GM21447 (cell line): Measurements from ENCODE around the gene UGT1A3.

Experiments used
- ATAC-seq: cut with Tn5 transposase; IDR thresholded peaks from one replicate; pipeline ENCODE4 v1.9.1; 2021; ENCODE audit not compliant: unreplicated experiment

The UGT1A3 gene

DNA sequence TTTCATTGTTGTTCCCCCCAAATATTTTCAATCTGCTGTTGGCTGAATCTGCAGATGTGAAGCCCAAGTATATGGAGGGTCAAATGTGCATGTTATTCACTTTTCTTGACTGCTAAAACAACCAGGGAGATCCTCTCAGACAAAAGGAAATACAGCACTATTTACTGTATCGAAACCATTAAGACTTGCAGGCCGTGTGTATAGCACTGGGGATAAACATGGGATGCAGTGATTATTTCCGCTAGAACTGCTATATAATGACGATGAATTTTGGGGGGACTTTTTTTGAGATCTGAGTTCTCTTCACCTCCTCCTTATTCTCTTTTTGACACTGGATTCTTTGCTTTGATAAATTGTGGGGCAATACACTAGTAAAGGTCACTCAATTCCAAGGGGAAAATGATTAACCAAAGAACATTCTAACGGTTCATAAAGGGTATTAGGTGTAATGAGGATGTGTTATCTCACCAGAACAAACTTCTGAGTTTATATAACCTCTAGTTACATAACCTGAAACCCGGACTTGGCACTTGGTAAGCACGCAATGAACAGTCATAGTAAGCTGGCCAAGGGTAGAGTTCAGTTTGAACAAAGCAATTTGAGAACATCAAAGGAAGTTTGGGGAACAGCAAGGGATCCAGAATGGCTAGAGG lies 27.7 kb downstream of the UGT1A3 start:
- no peak for ATAC-seq

DNA sequence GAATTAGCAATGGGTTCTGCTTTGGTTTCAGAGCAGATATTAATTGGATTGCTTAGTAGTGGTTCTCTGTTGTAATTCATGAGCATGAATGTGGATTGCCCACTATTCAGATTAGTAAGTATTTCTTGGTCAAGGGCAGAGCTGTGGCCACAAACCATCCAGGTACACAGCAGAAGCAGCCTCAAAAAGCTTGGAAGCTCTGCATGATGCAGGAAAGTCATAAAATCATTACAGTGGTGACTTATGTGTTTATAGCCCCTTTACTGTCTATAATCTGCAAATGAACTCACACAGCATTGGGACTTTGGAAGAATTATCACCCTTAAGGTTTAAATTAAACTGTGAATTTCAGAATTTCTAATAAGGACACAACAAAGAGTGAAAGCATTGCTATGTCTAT lies 29.3 kb downstream of the UGT1A3 start:
- no peak for ATAC-seq

DNA sequence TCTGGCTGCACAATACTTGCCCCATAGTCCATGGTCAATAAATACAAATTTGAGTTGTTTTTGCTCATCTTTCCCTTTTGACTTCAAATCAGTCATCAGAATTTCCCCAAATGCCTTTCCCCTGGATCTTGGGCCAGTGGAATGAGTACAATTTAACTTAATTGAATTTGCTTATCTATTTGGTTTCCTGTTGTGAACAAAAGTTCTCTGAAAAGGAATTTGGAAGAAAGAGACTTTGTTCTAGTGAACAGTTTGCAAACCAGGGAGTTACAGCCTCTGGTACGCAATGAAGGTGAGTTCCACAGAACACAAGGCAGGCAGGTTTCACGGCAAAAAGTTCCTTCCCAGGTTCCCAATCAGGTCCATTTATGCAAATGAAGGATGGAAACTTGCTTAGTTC lies 30.0 kb downstream of the UGT1A3 start:
- ATAC-seq, result no peak

DNA sequence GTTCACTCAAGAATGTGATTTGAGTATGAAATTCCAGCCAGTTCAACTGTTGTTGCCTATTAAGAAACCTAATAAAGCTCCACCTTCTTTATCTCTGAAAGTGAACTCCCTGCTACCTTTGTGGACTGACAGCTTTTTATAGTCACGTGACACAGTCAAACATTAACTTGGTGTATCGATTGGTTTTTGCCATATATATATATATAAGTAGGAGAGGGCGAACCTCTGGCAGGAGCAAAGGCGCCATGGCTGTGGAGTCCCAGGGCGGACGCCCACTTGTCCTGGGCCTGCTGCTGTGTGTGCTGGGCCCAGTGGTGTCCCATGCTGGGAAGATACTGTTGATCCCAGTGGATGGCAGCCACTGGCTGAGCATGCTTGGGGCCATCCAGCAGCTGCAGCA lies 31.2 kb downstream of the UGT1A3 start, which contains the start of gene UGT1A1:
UGT1A1 (plus strand) TSS at position 228 of the 400 bp plus-strand sequence; CDS start at position 246, 18 bp downstream.
- no peak for ATAC-seq

DNA sequence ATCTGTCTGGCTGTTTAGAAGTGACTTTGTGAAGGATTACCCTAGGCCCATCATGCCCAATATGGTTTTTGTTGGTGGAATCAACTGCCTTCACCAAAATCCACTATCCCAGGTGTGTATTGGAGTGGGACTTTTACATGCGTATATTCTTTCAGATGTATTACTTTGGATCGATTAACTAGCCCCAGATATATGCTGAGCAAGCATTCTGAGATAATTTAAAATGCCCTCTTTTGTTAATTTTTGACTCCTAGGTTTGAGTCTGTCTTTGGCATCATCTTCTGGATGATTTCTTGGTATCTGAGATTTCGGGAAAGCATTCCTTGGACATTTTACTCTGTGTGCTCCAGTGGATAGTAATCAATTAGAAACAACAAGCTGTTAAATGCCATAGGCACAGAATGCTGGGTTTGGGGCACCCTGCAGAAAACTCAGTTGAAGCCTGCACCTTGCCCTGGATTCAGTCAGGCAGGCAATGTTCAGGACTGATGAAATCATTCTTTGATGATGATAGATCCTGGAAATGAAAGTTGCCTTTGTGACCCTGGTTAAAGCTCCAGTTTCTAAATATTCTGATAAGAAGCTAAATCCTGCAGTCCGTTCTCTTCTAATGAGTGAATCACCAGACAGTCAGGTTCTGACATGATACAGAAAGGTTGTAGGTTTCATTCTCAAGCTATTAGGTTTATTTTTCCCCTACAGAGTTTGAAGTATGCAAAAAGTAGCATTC lies 32.4 kb downstream of the UGT1A3 start:
- no peak for ATAC-seq

GRCh38 chr2:233764264-233764663 lies 35.4 kb downstream of the UGT1A3 start:
- ATAC-seq, result no peak

DNA sequence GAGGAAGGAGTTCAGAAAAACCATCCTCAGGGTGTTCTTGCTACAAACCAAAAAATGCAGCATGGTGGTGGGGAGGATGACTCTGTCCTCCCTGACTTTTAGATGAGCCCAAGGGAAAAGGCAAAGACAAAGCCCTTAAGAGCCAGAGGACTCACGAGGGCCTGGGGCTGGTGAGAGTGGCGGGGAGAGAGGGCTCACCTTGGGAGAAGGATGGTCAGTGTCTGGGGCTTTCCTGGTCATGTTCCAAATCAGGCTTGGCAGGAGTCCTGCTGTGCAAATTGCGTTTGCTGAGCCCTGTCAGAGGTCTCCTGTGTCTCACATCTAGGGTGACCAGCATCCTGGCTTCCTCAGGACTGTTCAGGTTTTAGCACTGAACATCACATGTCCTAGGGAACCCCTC lies 35.9 kb downstream of the UGT1A3 start:
- no peak for ATAC-seq

GRCh38 chr2:233766416-233766815 lies 37.6 kb downstream of the UGT1A3 start:
- no peak for ATAC-seq

- ATAC-seq, result no peak
These were observed 39.2 kb downstream of the UGT1A3 start for GRCh38 chr2:233768076-233768475.

GRCh38 chr2:233769260-233769659 lies 40.4 kb downstream of the UGT1A3 start:
- no peak for ATAC-seq

DNA sequence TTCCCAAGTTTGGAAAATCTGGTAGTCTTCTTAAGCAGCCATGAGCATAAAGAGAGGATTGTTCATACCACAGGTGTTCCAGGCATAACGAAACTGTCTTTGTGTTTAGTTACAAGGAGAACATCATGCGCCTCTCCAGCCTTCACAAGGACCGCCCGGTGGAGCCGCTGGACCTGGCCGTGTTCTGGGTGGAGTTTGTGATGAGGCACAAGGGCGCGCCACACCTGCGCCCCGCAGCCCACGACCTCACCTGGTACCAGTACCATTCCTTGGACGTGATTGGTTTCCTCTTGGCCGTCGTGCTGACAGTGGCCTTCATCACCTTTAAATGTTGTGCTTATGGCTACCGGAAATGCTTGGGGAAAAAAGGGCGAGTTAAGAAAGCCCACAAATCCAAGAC lies 43.3 kb downstream of the UGT1A3 start:
- no peak for ATAC-seq

DNA sequence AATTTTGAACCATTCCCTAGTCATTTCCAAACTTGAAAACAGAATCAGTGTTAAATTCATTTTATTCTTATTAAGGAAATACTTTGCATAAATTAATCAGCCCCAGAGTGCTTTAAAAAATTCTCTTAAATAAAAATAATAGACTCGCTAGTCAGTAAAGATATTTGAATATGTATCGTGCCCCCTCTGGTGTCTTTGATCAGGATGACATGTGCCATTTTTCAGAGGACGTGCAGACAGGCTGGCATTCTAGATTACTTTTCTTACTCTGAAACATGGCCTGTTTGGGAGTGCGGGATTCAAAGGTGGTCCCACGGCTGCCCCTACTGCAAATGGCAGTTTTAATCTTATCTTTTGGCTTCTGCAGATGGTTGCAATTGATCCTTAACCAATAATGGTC lies 43.7 kb downstream of the UGT1A3 start:
- ATAC-seq, result no peak

- ATAC-seq, result no peak
These were observed 45.0 kb downstream of the UGT1A3 start for GRCh38 chr2:233773854-233774253.

DNA sequence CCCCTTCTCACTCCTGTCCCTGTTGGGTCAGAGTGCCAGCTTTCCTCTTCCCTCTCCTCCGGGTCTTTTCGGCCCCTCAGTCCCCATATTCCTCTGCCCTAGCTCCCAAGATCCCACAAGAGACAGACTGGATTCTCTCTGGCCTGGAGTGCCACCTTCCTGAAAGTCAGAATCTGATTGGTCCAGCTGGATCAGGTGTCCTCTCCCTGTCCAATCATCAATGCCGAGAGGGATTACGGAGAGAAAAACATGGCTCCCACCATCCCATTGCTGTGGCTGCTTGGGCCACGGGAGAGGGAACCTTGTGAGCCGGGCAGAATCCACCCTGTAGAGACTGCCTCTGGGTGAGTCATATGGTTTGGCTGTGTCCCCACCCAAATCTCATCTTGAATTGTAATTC lies 46.6 kb downstream of the UGT1A3 start:
- no peak for ATAC-seq

- ATAC-seq, result no peak
These were observed 49.2 kb downstream of the UGT1A3 start, which contains the start of gene MROH2A for GRCh38 chr2:233778030-233778429. MROH2A (plus strand) TSS chr2:233778330; CDS start chr2:233779359, 1,029 bp downstream.

- ATAC-seq, result no peak
These were observed 50.9 kb downstream of the UGT1A3 start for GRCh38 chr2:233779722-233780121.

- no peak for ATAC-seq
These were observed 51.9 kb downstream of the UGT1A3 start for GRCh38 chr2:233780771-233781170.

- ATAC-seq, result no peak
These were observed 60.7 kb downstream of the UGT1A3 start for GRCh38 chr2:233789554-233789953.

DNA sequence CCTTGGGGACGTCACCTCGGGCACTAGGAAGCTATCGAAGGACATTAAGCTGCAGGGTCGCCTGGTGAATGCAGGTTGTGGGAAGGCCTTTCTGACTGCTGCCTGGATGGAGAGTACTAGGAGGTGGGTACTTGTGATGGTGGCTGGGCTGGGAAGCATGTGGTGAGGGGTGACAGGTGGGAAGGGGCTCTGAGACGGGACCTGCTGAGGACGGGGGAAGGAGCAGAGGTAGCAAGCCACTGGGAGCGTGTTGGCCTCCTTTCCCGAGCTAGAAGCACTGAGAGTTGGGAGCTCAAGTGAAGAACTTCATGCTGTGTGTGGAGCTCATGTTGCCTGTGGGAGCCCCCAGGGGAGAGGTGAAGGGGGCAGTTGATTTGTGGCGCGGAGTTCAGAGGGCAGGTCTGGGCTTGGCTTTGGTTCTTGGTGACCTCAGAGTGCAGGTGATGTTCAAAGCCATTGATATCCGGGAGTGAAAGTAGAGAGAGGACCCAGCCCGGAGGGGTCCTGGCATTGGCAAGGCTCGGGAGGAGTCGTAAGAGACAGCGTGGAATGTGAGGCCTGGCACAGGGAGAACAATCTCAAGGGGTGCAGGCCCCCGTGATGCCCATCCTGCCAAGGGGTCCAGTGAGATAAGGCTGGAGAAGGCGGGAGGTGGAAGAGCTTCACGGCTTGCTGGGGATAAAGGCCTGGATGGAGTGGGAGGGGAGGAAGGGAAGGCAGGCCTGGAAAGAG lies 62.5 kb downstream of the UGT1A3 start:
- no peak for ATAC-seq

- ATAC-seq, result no peak
These were observed 63.1 kb downstream of the UGT1A3 start for GRCh38 chr2:233791883-233792329.

- no peak for ATAC-seq
These were observed 63.9 kb downstream of the UGT1A3 start for GRCh38 chr2:233792720-233793119.
